RWPE1 (cell line): ENCODE data around the gene KCNF1.

Source experiments
- CTCF ChIA-PET: fragments of 350-600 bp; sonication (Branson Sonifier 250); formaldehyde crosslinking; extraction: SDS; loops from one replicate; lab custom pipeline; 2021; lab: Yijun Ruan, JAX
- POLR2A ChIA-PET: fragments of 400-600 bp; formaldehyde crosslinking; extraction: SDS; loops from one replicate; lab custom pipeline; 2020; ENCODE audit warnings: antibody characterized with exemption; ENCODE audit not compliant: low non-redundant PET; lab: Yijun Ruan, JAX
- DNase-seq: peaks from one replicate; pipeline ENCODE4 v3.0.0; 2012; ENCODE audit warnings: low spot score
- H3K27ac ChIP-seq: fragments of 450-650 bp; 2 replicates; pipeline ENCODE4 v1.5.1; 2017
- TF ChIP-seq, protein P1 (sequence below): fragments of 450-650 bp; conservative IDR thresholded peaks from 2 replicates; pipeline ENCODE4 v1.5.1; 2017; ENCODE audit warnings: low read depth, mild to moderate bottlenecking

KCNF1 gene

DNA sequence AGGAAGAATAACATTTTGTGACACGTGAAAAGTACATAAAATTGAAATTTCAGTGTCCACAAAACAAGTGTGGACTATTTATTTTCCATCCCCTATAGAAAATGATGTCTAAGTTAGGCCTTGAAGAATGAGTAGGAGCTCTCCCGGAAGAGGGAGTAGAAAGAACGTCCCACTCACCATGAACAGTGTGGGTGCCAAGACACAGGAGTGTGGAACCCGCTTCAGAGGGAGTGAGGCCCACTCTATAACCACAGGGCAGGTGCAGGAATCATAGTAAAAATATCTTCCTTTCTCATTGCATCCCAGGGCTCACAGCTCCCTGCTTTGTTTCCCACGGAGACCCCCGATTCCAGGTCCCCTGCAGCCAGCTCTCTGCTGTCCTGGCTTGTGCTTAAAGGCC lies 5.2 kb downstream of the KCNF1 start:
- ChIA-PET CTCF (interaction anchor here (1.1 kb wide), 1 partner anchor 11 kb away, joined by 4 read pairs; no protein-coding TSS in a partner anchor), POLR2A (no interaction called here)
- DNase-seq = no peak
- no peak overlapping the region for H3K27ac ChIP-seq
- TF ChIP-seq, protein P1, sequence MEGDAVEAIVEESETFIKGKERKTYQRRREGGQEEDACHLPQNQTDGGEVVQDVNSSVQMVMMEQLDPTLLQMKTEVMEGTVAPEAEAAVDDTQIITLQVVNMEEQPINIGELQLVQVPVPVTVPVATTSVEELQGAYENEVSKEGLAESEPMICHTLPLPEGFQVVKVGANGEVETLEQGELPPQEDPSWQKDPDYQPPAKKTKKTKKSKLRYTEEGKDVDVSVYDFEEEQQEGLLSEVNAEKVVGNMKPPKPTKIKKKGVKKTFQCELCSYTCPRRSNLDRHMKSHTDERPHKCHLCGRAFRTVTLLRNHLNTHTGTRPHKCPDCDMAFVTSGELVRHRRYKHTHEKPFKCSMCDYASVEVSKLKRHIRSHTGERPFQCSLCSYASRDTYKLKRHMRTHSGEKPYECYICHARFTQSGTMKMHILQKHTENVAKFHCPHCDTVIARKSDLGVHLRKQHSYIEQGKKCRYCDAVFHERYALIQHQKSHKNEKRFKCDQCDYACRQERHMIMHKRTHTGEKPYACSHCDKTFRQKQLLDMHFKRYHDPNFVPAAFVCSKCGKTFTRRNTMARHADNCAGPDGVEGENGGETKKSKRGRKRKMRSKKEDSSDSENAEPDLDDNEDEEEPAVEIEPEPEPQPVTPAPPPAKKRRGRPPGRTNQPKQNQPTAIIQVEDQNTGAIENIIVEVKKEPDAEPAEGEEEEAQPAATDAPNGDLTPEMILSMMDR = no peak

DNA sequence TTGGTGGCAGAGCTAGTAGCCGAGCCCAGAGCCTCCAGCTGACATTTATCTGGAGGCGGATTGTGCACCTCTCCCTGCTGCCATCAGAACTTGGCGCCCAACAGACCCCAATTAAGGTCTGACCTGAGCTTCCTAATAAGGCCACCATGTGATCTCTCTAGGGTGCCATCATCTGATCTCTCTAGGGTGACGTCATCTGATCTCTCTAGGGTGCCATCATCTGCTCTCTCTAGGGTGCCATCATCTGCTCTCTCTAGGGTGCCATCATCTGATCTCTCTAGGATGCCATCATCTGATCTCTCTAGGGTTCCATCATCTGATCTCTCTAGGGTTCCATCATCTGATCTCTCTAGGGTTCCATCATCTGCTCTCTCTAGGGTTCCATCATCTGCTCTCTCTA lies 6.2 kb downstream of the KCNF1 start:
- ChIA-PET POLR2A (no interaction called here), CTCF (no interaction called here)
- TF ChIP-seq, protein P1 = no peak
- no peak for DNase-seq
- no peak overlapping the region for H3K27ac ChIP-seq

DNA sequence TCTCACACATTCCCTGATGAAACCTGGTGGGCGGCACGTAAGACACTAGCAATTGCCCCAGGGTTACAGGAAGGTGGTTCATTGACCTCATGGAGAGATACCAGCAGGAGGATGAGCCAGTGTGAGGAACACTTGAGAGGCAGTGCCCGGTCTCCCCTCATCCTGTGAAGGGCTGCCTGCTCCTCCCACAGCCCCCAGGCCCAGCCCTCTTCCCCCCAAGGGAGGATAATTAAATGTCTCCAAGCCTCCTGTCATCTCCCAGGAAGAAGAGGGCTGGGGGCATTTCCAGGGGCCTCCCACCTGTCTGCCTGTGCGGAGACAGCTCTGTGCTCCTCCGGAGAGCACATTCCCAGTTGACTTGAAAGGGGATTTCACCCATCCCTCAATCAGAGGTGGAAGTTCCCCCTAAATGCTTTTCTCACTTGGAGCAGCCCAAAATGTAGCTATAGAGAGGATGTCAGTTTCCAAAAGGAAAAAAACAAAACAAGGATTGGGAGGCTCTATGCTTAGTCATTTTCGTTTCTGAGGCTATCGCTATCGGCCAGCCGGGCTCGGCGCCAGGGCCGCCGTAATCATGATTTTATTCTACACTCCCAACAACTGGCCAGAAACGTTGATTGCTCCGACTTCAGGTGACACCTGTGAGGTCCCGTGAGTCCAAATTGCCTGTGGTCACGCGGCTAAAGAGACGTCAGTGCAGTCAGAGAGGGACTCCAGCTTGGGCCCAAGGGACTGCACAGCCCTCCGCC lies 7.1 kb downstream of the KCNF1 start:
- CTCF ChIA-PET = no interaction called here

DNA sequence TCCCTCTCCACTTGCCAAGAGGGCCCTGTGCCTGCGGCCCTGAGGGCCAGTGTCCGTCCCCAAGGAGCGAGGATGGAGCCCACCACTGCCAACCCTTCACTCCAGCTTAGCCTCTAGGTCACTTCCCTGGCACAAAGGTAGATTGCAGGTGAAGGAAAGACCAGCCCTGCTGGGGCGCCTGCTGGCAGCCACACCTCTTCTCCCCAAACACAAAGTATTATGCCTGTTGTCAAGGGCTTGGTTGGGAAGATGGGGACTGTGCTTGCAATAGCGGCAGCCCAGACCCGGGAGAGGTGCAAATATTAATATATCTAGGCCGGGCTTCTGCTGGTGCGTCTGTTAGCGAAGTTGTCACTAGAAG lies 7.7 kb downstream of the KCNF1 start:
- ChIA-PET POLR2A (no interaction called here), CTCF (no interaction called here)
- DNase-seq = no peak
- no peak overlapping the region for H3K27ac ChIP-seq
- TF ChIP-seq, protein P1 = no peak

More for the DNA sequence above, 7.1 kb downstream of the KCNF1 start:
- TF ChIP-seq, protein P1 = no peak
- no peak for DNase-seq
- H3K27ac ChIP-seq = no peak overlapping the region
- POLR2A ChIA-PET = no interaction called here

DNA sequence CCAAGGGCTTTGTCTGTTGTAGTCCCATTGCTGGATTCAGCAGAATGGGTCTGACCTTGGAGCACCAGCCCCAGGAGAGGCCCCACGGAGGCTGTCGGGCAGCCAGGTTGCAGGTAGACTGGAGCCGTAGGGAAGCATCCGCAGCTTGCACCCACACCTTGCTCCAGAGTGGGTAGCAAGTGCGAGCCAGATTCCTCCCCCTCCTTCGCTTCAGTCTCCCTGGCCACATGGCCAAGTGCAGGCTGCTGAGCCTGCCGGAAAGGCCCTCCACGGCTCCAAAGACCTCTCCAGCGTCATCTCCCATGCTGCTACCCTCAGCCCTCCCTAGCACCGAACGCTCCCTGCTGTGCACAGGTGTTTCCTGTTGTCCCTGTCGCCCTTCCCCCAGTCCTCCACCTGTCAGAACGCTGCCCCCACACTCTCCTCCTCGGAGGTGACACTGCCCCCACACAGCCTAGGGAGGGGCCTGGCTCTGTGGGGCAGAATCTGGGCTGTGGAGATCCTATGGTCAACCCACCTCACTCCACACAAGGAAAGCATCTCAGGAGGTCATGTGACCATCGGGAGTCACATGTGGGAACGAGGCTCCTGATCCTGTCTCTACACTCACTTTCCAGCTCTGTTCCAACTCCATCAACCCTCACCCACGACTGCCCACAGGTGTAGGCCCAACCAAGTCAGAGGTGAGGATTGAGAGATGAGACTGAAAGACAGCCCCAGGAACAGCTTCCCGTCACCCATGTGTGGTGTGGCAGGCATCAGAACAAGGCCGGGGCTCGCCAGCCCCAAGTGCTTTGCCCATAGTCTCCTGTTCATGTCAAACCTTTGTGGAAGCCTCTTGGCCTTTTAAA lies 8.3 kb downstream of the KCNF1 start:
- ChIA-PET CTCF (no interaction called here), POLR2A (no interaction called here)
- no peak for DNase-seq
- TF ChIP-seq, protein P1 = no peak
- no peak overlapping the region for H3K27ac ChIP-seq

DNA sequence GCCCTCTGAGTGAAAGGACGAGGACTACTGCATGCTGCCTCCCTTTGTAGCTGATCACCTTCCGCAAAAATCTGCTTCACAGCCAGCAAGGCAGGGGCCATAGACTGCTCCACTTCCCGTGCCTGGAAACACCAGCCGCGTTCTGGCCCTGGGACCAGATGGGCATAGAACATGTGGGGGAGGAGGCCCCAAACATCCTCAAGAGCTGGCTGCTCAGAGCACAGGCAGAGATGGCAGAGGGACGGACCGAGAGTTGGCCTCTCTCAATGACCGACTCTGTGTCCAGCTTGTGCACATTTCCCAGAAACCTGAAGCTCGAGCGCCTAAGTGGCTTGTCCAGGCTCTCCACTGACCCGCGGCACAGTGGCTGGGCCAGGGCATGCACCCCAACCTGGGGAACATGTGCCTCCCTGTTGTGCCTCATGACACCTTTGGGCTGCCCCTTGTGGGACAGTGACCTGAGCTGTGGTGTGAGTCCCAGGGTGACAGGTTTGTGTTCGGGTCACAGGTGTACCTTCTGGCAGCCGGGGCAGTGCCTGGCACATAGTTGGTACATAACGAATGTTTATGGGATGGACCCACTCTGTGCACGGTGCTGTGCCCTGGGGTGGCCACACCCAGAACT lies 9.1 kb downstream of the KCNF1 start:
- ChIA-PET POLR2A (no interaction called here), CTCF (no interaction called here)
- TF ChIP-seq, protein P1 = no peak
- DNase-seq = no peak
- H3K27ac ChIP-seq = no peak overlapping the region
